ENCODE results near the gene BMERB1.
"Not testable (repeated sequence)": the region's sequence is repeated elsewhere in the genome, so short reads cannot be mapped to it uniquely, and the experiment has no call there.

The BMERB1 gene

DNA sequence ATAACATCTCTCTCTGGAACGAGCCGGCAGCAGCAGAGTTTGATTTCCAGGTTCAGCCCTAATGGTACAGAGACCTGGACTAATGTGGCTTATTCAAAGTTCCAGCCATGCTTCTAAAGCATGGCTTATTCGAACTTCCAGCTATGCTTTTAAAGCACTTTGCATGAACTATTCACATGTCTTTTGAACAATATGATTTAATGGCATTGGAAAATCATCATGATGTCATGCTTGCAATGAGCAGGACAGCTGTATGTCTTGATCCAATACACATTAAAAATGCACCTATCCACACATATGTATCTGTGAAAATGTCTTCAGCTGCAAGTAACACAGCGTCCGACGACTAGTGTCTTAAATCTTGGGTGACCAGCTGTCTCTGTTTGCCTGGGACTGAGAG is 122.9 kb downstream of the BMERB1 start:
- no peak overlapping the region for H3K4me3 ChIP-seq (ENCODE audit: control insufficient read depth, low read depth, low read length)
- TF ChIP-seq CTCF (IDR thresholded peaks at IDR 0.05; ENCODE audit: control insufficient read depth, insufficient read depth, low read depth, low read length, missing control alignments) = no peak
- DNase-seq (ENCODE audit: low read depth) = no peak

DNA sequence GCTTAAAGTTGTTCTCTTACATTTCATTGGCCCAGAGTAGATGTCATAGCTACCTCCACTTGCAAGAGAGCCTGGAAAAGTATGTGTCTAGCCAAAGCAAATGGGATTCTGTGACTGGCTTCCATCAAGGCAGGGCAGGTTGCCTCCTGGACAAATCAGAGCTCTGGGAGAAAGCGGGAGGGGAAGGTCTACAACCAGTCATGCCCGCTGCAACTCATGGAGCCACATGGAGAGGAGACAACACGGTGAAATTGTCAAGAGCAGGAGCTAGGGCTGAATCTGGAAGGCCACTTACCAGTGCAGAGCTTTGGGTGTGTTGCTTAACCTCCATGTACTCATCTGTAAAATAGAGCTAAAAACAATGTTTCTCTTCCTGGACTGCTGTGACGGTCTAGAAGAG is 124.8 kb downstream of the BMERB1 start:
- no peak for DNase-seq (ENCODE audit: low read depth)
- TF ChIP-seq CTCF (IDR thresholded peaks at IDR 0.05; ENCODE audit: control insufficient read depth, insufficient read depth, low read depth, low read length, missing control alignments) = no peak
- no peak overlapping the region for H3K4me3 ChIP-seq (ENCODE audit: control insufficient read depth, low read depth, low read length)

DNA sequence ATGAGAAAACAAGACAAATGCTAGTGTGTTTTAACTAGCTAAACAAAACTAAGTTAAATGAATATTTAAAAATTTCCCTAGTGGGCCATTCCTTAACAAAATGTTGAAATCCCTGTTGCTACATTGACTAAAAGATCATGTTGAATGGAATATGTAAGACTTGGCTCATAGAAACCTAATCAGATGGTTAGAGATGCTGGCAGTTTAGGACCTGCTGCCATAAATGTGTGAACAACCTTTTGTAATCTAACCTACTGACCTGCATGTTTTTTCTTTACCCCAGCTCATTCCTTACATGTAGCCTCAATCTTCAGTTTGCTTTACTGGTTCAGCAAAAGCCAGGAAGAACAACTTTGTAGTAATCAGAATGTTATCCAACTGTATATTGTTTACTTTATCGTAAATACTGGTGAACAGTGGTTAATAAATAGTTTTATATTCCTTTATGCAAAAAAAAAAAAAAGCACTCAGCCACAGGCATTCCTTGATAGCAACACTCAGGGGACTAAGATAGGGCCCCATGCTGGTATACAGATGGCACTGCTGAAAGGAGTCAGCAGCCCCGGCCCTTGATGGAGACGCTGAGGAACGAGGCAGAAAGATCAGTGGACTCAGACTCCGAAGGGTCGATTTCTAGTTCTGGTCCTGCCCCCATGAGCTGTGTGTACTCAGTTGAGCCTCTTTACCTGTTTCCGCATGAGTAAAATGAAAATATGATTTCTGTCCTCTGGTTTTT is 130.4 kb downstream of the BMERB1 start:
- TF ChIP-seq CTCF (IDR thresholded peaks at IDR 0.05; ENCODE audit: control insufficient read depth, insufficient read depth, low read depth, low read length, missing control alignments) = no peak
- no peak for DNase-seq (ENCODE audit: low read depth)

GRCh38 chr16:15566095-15566494 is 131.7 kb downstream of the BMERB1 start:
- H3K4me3 ChIP-seq (ENCODE audit: control insufficient read depth, low read depth, low read length) = no peak overlapping the region
- no peak for TF ChIP-seq CTCF (IDR thresholded peaks at IDR 0.05; ENCODE audit: control insufficient read depth, insufficient read depth, low read depth, low read length, missing control alignments)
- no peak for DNase-seq (ENCODE audit: low read depth)

More for the DNA sequence above, 130.4 kb downstream of the BMERB1 start:
- H3K4me3 ChIP-seq (ENCODE audit: control insufficient read depth, low read depth, low read length) = no peak overlapping the region

GRCh38 chr16:15567823-15568222 is 133.4 kb downstream of the BMERB1 start:
- no peak for TF ChIP-seq CTCF (IDR thresholded peaks at IDR 0.05; ENCODE audit: control insufficient read depth, insufficient read depth, low read depth, low read length, missing control alignments)
- no peak overlapping the region for H3K4me3 ChIP-seq (ENCODE audit: control insufficient read depth, low read depth, low read length)
- no peak for DNase-seq (ENCODE audit: low read depth)

DNA sequence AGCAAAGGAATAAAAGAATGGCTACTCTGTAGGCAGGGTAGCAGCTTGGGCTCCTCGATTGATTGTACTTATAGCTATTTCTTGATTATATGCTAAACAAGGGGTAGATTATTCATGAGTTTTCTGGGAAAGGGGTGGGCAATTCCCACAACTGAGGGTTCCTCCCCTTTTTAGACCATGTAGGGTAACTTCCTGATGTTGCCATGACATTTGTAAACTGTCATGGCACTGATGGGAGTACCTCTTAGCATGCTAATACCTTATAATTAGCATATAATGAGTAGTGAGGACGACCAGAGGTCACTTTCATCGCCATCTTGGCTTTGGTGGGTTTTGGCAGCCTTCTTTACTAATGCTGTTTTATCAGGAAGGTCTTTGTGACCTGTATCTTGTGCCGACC is 136.3 kb downstream of the BMERB1 start:
- DNase-seq (ENCODE audit: low read depth); H3K4me3 ChIP-seq (ENCODE audit: control insufficient read depth, low read depth, low read length): not testable (repeated sequence)

- no peak for DNase-seq (ENCODE audit: low read depth)
- H3K4me3 ChIP-seq (ENCODE audit: control insufficient read depth, low read depth, low read length) = no peak overlapping the region
- TF ChIP-seq CTCF (IDR thresholded peaks at IDR 0.05; ENCODE audit: control insufficient read depth, insufficient read depth, low read depth, low read length, missing control alignments) = no peak
These were observed 137.2 kb downstream of the BMERB1 start for GRCh38 chr16:15571557-15571956.
